IMR-90 (cell line): ENCODE measurements around the gene CCNT2. TPM values are rescaled to one million over a fixed set of nuclear protein-coding genes. Genes with fewer than 3 reads are reported as not detected.

Experiments used
- ATAC-seq: fragments of 200-7000 bp; cut with Tn5 transposase; 2 replicates; pipeline ENCODE4 v1.9.1; 2020; ENCODE audit warnings: low read depth, mild to moderate bottlenecking, moderate library complexity
- BruUV-seq: library from RNA; stranded (reverse); fragments of 400-500 nt; replicated peaks from 2 replicates; lab custom pipeline; 2021; lab: Mats Ljungman, UMichigan
- CTCF ChIA-PET: fragments of 300-600 bp; formaldehyde crosslinking; extraction: SDS; loops from one replicate; lab custom pipeline; 2021; ENCODE audit warnings: antibody characterized with exemption; lab: Yijun Ruan, JAX
- POLR2A ChIA-PET: fragments of 300-600 bp; sonication (Branson Sonifier 250); formaldehyde crosslinking; loops from one replicate; lab custom pipeline; 2022; ENCODE audit warnings: antibody characterized with exemption; ENCODE audit not compliant: unreplicated experiment; lab: Charles Lee
- DNase-seq: peaks from one replicate; pipeline ENCODE4 v3.0.0; 2013
- H2AFZ ChIP-seq: replicated peaks from 2 replicates; pipeline ENCODE3; 2013; ENCODE audit warnings: low read length, mild to moderate bottlenecking; ENCODE audit not compliant: poor library complexity
- H2AK5ac ChIP-seq: 2 replicates; pipeline ENCODE4 v1.6.1; 2013; ENCODE audit warnings: low read depth, low read length, inconsistent platforms
- H2AK9ac ChIP-seq: replicated peaks from 2 replicates; pipeline ENCODE3; 2013; ENCODE audit warnings: mild to moderate bottlenecking, low read depth, low read length, moderate library complexity; ENCODE audit not compliant: poor library complexity
- H2BK120ac ChIP-seq: 2 replicates; pipeline ENCODE4 v1.6.1; 2013; ENCODE audit warnings: low read depth, low read length, inconsistent platforms
- H2BK15ac ChIP-seq: 3 replicates; pipeline ENCODE4 v1.6.1; 2013; ENCODE audit warnings: low read depth, low read length, inconsistent platforms
- H2BK20ac ChIP-seq: 2 replicates; pipeline ENCODE4 v1.6.1; 2013; ENCODE audit warnings: low read depth, mild to moderate bottlenecking, inconsistent platforms, low read length, moderate library complexity
- H2BK5ac ChIP-seq: 2 replicates; pipeline ENCODE4 v1.6.1; 2013; ENCODE audit warnings: mild to moderate bottlenecking, low read depth, low read length, inconsistent platforms; ENCODE audit not compliant: poor library complexity, severe bottlenecking
- H3K14ac ChIP-seq: replicated peaks from 2 replicates; pipeline ENCODE4 v1.6.1; 2013; ENCODE audit warnings: low read depth, low read length, inconsistent platforms
- H3K18ac ChIP-seq: 2 replicates; pipeline ENCODE4 v1.6.1; 2013; ENCODE audit warnings: low read depth, low read length, control low read depth
- H3K23ac ChIP-seq: 2 replicates; pipeline ENCODE4 v1.6.1; 2013; ENCODE audit warnings: low read depth, low read length, inconsistent platforms
- H3K27ac ChIP-seq: 2 replicates; pipeline ENCODE4 v1.5.1; 2013; ENCODE audit warnings: mild to moderate bottlenecking, control low read depth, low read length; ENCODE audit not compliant: insufficient read depth
- H3K27me3 ChIP-seq: 2 replicates; pipeline ENCODE4 v1.6.1; 2013; ENCODE audit warnings: low read length; ENCODE audit not compliant: control insufficient read depth, insufficient read depth
- H3K36me3 ChIP-seq: 2 replicates; pipeline ENCODE4 v1.6.1; 2013; ENCODE audit warnings: low read length, mixed read lengths; ENCODE audit not compliant: control insufficient read depth, insufficient read depth
- H3K4ac ChIP-seq: 2 replicates; pipeline ENCODE4 v1.6.1; 2013; ENCODE audit warnings: low read depth, low read length, inconsistent platforms
- H3K4me1 ChIP-seq: 2 replicates; pipeline ENCODE4 v1.6.1; 2013; ENCODE audit warnings: low read length, mixed read lengths; ENCODE audit not compliant: control insufficient read depth, insufficient read depth
- H3K4me2 ChIP-seq: 2 replicates; pipeline ENCODE4 v1.6.1; 2013; ENCODE audit warnings: low read depth, mild to moderate bottlenecking, control low read depth, low read length, moderate library complexity
- H3K4me3 ChIP-seq: 2 replicates; pipeline ENCODE4 v1.5.1; 2013; ENCODE audit warnings: low read depth, mild to moderate bottlenecking, control low read depth, low read length, moderate library complexity; ENCODE audit not compliant: insufficient read depth
- H3K56ac ChIP-seq: 2 replicates; pipeline ENCODE4 v1.6.1; 2013; ENCODE audit warnings: low read length, inconsistent platforms; ENCODE audit not compliant: insufficient read depth; ENCODE audit errors: extremely low read depth
- H3K79me1 ChIP-seq, 2 experiments: 2 replicates each; pipeline ENCODE4 v1.6.1; 2013; ENCODE audit warnings: low read length in 2 of 2, inconsistent platforms in 1 of 2, low read depth in 1 of 2
- H3K9ac ChIP-seq: 2 replicates; pipeline ENCODE4 v1.6.1; 2013; ENCODE audit warnings: low read depth, low read length, control low read depth
- H3K9me1 ChIP-seq: 2 replicates; pipeline ENCODE4 v1.6.1; 2013; ENCODE audit warnings: low read length, inconsistent platforms; ENCODE audit not compliant: insufficient read depth
- H3K9me3 ChIP-seq: 2 replicates; pipeline ENCODE4 v1.6.1; 2013; ENCODE audit warnings: low read length; ENCODE audit not compliant: control insufficient read depth, insufficient read depth
- H4K20me1 ChIP-seq: 2 replicates; pipeline ENCODE4 v1.6.1; 2013; ENCODE audit warnings: low read length, inconsistent platforms; ENCODE audit not compliant: insufficient read depth
- H4K5ac ChIP-seq: 2 replicates; pipeline ENCODE4 v1.6.1; 2013; ENCODE audit warnings: mild to moderate bottlenecking, low read depth, low read length, control low read depth
- H4K8ac ChIP-seq, 2 experiments: 2 replicates each; pipeline ENCODE4 v1.6.1; 2013; ENCODE audit warnings: low read depth in 2 of 2, low read length in 2 of 2, control low read depth in 1 of 2, inconsistent platforms in 1 of 2
- H4K91ac ChIP-seq: 2 replicates; pipeline ENCODE4 v1.6.1; 2013; ENCODE audit warnings: low read depth, low read length, inconsistent platforms; ENCODE audit not compliant: insufficient read depth
- BHLHE40 ChIP-seq: fragments of 150-350 bp; IDR thresholded peaks from 2 replicates; pipeline ENCODE4 v1.6.1; 2016; ENCODE audit warnings: mild to moderate bottlenecking, low read depth, low read length
- CEBPB ChIP-seq: IDR thresholded peaks from 2 replicates; pipeline ENCODE4 v1.6.1; 2012; ENCODE audit warnings: low read depth, low read length, improper control_type of control experiment
- CHD1 ChIP-seq: IDR thresholded peaks from 2 replicates; pipeline ENCODE4 v1.6.1; 2012; ENCODE audit warnings: low read depth, low read length, improper control_type of control experiment
- CTCF ChIP-seq: conservative IDR thresholded peaks from 2 replicates; pipeline ENCODE4 v1.5.1; 2012; ENCODE audit warnings: mild to moderate bottlenecking, low read depth, low read length, improper control_type of control experiment
- ELK1 ChIP-seq: fragments of 150-350 bp; IDR thresholded peaks from 2 replicates; pipeline ENCODE4 v1.6.1; 2016; ENCODE audit warnings: low read depth, mild to moderate bottlenecking, low read length, moderate library complexity, borderline replicate concordance
- FOS ChIP-seq: fragments of 150-350 bp; IDR thresholded peaks from 2 replicates; pipeline ENCODE4 v1.6.1; 2016; ENCODE audit warnings: low read depth, low read length
- MAFK ChIP-seq: IDR thresholded peaks from 2 replicates; pipeline ENCODE4 v1.6.1; 2012; ENCODE audit warnings: low read depth, low read length, improper control_type of control experiment
- MAZ ChIP-seq: IDR thresholded peaks from 2 replicates; pipeline ENCODE4 v1.6.1; 2012; ENCODE audit warnings: low read depth, mild to moderate bottlenecking, low read length, improper control_type of control experiment, moderate library complexity, borderline replicate concordance
- MXI1 ChIP-seq: IDR thresholded peaks from 2 replicates; pipeline ENCODE4 v1.6.1; 2012; ENCODE audit warnings: low read depth, mild to moderate bottlenecking, low read length, moderate library complexity, borderline replicate concordance
- NFE2L2 ChIP-seq: fragments of 150-350 bp; IDR thresholded peaks from 2 replicates; pipeline ENCODE4 v1.6.1; 2016; ENCODE audit warnings: low read depth, mild to moderate bottlenecking, low read length
- POLR2A ChIP-seq: IDR thresholded peaks from 2 replicates; pipeline ENCODE4 v1.6.1; 2012; ENCODE audit warnings: mild to moderate bottlenecking, low read depth, low read length
- RAD21 ChIP-seq: IDR thresholded peaks from 2 replicates; pipeline ENCODE4 v1.6.1; 2012; ENCODE audit warnings: low read length, improper control_type of control experiment
- RCOR1 ChIP-seq: IDR thresholded peaks from 2 replicates; pipeline ENCODE4 v1.6.1; 2012; ENCODE audit warnings: mild to moderate bottlenecking, low read length, improper control_type of control experiment; ENCODE audit not compliant: insufficient replicate concordance
- RFX5 ChIP-seq: IDR thresholded peaks from 2 replicates; pipeline ENCODE4 v1.8.0; 2012; ENCODE audit warnings: low read depth, mild to moderate bottlenecking, low read length, moderate library complexity
- SMC3 ChIP-seq: fragments of 150-350 bp; IDR thresholded peaks from 2 replicates; pipeline ENCODE4 v1.6.1; 2016; ENCODE audit warnings: low read depth, mild to moderate bottlenecking, antibody characterized with exemption, low read length, moderate library complexity
- USF2 ChIP-seq: fragments of 150-350 bp; IDR thresholded peaks from 2 replicates; pipeline ENCODE4 v1.6.1; 2017; ENCODE audit warnings: mild to moderate bottlenecking, antibody characterized with exemption, low read length, low read depth
- WGBS, 2 experiments: methylation state at CpG; one replicate each; pipeline versions ENCODE4 v1.1.5 to v1.1.7; 2013; ENCODE audit warnings: missing lambda C conversion rate in 2 of 2; ENCODE audit not compliant: insufficient read length in 1 of 2; ENCODE audit errors: extremely low coverage in 2 of 2; 5-methylcytosine and 5-hydroxymethylcytosine counted together
- dilution Hi-C: fragments of 300-500 bp; cut with HindIII; formaldehyde crosslinking; loops from one replicate; pipeline ENCODE4 v1.14.3; 2018; ENCODE audit warnings: low sequenced_read_pairs; ENCODE audit not compliant: unreplicated experiment
- in situ Hi-C: fragments of 300-500 bp; cut with MboI; formaldehyde crosslinking; loops from 3 replicates; pipeline ENCODE4 v1.14.3; 2019; ENCODE audit warnings: low sequenced_read_pairs, inconsistent platforms, mixed read lengths
- intact Hi-C: fragments of 100-400 bp; cut with micrococcal nuclease; formaldehyde crosslinking; loops from 2 replicates; pipeline ENCODE4 v1.10.0; 2022
- polyA plus RNA-seq, 3 experiments: library from polyadenylated mRNA; depleted of rRNA; stranded (reverse); fragments of >200 nt; gene quantifications; 2 replicates each; pipeline ENCODE4 v1.2.3, GENCODE V29; 2012; ENCODE audit warnings: low replicate concordance in 1 of 3
- total RNA-seq: library from RNA; depleted of rRNA; stranded (reverse); fragments of >200 nt; gene quantifications from 2 replicates; pipeline ENCODE4 v1.2.3, GENCODE V29; 2012

Gene CCNT2
- total and polyA plus RNA-seq, 2 of the 4 experiments (the other 2 are of a cell fraction) = 8.8 to 44.6 TPM

GRCh38 chr2:134957477-134957876, 38.9 kb downstream of the CCNT2 start:
- Histone ChIP-seq H3K27ac (no peak overlapping the region), H2AK5ac (no peak overlapping the region), H2BK15ac (no peak overlapping the region), H2AFZ (no peak overlapping the region), H3K14ac (no peak overlapping the region), H3K4me3 (no peak overlapping the region), H3K18ac (no peak overlapping the region), H2BK20ac (no peak overlapping the region), H4K5ac (no peak overlapping the region), H2BK5ac (no peak overlapping the region), H3K9me1 (peaks cover 5% of the 10 kb centered on the region; the same call in 1 of the 2 replicates), H3K9me3 (no peaks in the 10 kb centered on the region), H3K27me3 (no peaks in the 10 kb centered on the region), H3K79me1 (peaks cover 7 to 16% of the 10 kb centered on the region in 2 experiments; a peak in 3 of 4 replicates), H3K56ac (no peak overlapping the region), H2AK9ac (no peak overlapping the region), H3K4me2 (no peak overlapping the region), H4K91ac (no peak overlapping the region), H3K9ac (no peak overlapping the region), H3K4ac (no peak overlapping the region), H3K4me1 (0 out of 2 replicates have a peak, but pooled peaks cover 2% of the 10 kb centered on the region), H4K8ac (no peak overlapping the region), H3K36me3 (peaks cover 10% of the 10 kb centered on the region), H2BK120ac (no peak overlapping the region), H3K23ac (no peak overlapping the region), H4K20me1 (no peaks in the 10 kb centered on the region)
- intact Hi-C loops (no loop called here), in situ Hi-C loops (no loop called here), dilution Hi-C loops (no loop called here)
- TF ChIP-seq RCOR1 (no peak), CEBPB (no peak), CTCF (no peak), FOS (no peak), USF2 (no peak), MXI1 (no peak), RAD21 (no peak), CHD1 (no peak), ELK1 (no peak), NFE2L2 (no peak), POLR2A (no peak), MAFK (no peak), SMC3 (no peak), RFX5 (no peak), BHLHE40 (no peak), MAZ (no peak)
- no peak for ATAC-seq
- no peak for DNase-seq
- 100% methylated on average over 2 of the region's 5 CpGs; no CpG with 5 or more reads in 1 of the 2 experiments for WGBS, 2 experiments
- POLR2A ChIA-PET = no interaction called here
- no TSS peak for BruUV-seq
- CTCF ChIA-PET = no interaction called here
